ENCODE data around the gene SCAMP2. TPM values are rescaled to one million over a fixed set of nuclear protein-coding genes. Genes with fewer than 3 reads are reported as not detected.

SCAMP2 gene
- total and polyA plus RNA-seq, 2 experiments from 2014 or later: 34.7 to 51.3 TPM

GRCh38 chr15:74891469-74891868 is 18.3 kb upstream of the SCAMP2 start:
- H3K4me1 ChIP-seq (ENCODE audit: insufficient read depth): peaks cover 6% of the 10 kb centered on the region
- no peak overlapping the region for H3K27ac ChIP-seq (ENCODE audit: low read depth)
- no peak overlapping the region for H3K27ac Mint-ChIP-seq
- H3K4me2 ChIP-seq: no peak overlapping the region
- no peaks in the 10 kb centered on the region for H3K79me2 ChIP-seq (replicated peaks; ENCODE audit: insufficient read depth)
- no peaks in the 10 kb centered on the region for H3K9me3 Mint-ChIP-seq
- peak overlapping the region; percentile 15; the same call in 1 of the 3 replicates for H3K4me3 Mint-ChIP-seq
- TF ChIP-seq ZNF114 (CRISPR knock-in tag; IDR thresholded peaks at IDR 0.05) (no peak), CREB1 (CRISPR knock-in tag; IDR thresholded peaks at IDR 0.05; ENCODE audit: low read depth) (no peak), EZH2phosphoT487 (IDR thresholded peaks at IDR 0.05; ENCODE audit: unreplicated experiment) (no peak), ZNF331 (CRISPR knock-in tag; IDR thresholded peaks at IDR 0.05; ENCODE audit: low read depth) (no peak), JUNB (IDR thresholded peaks at IDR 0.05; ENCODE audit: unreplicated experiment) (no peak), STAT1 (IDR thresholded peaks at IDR 0.05; ENCODE audit: unreplicated experiment) (no peak), NANOG (IDR thresholded peaks at IDR 0.05; ENCODE audit: borderline replicate concordance) (no peak), EZH2 (IDR thresholded peaks at IDR 0.05; ENCODE audit: low read depth, unreplicated experiment) (no peak), POLR2AphosphoS5 (IDR thresholded peaks at IDR 0.05; ENCODE audit: low read depth) (no peak), ETS1 (IDR thresholded peaks at IDR 0.05) (no peak)
- TF ChIP-seq, protein P1, sequence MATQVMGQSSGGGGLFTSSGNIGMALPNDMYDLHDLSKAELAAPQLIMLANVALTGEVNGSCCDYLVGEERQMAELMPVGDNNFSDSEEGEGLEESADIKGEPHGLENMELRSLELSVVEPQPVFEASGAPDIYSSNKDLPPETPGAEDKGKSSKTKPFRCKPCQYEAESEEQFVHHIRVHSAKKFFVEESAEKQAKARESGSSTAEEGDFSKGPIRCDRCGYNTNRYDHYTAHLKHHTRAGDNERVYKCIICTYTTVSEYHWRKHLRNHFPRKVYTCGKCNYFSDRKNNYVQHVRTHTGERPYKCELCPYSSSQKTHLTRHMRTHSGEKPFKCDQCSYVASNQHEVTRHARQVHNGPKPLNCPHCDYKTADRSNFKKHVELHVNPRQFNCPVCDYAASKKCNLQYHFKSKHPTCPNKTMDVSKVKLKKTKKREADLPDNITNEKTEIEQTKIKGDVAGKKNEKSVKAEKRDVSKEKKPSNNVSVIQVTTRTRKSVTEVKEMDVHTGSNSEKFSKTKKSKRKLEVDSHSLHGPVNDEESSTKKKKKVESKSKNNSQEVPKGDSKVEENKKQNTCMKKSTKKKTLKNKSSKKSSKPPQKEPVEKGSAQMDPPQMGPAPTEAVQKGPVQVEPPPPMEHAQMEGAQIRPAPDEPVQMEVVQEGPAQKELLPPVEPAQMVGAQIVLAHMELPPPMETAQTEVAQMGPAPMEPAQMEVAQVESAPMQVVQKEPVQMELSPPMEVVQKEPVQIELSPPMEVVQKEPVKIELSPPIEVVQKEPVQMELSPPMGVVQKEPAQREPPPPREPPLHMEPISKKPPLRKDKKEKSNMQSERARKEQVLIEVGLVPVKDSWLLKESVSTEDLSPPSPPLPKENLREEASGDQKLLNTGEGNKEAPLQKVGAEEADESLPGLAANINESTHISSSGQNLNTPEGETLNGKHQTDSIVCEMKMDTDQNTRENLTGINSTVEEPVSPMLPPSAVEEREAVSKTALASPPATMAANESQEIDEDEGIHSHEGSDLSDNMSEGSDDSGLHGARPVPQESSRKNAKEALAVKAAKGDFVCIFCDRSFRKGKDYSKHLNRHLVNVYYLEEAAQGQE (IDR thresholded peaks at IDR 0.05; ENCODE audit: unreplicated experiment): no peak
- TF ChIP-seq, protein P2, sequence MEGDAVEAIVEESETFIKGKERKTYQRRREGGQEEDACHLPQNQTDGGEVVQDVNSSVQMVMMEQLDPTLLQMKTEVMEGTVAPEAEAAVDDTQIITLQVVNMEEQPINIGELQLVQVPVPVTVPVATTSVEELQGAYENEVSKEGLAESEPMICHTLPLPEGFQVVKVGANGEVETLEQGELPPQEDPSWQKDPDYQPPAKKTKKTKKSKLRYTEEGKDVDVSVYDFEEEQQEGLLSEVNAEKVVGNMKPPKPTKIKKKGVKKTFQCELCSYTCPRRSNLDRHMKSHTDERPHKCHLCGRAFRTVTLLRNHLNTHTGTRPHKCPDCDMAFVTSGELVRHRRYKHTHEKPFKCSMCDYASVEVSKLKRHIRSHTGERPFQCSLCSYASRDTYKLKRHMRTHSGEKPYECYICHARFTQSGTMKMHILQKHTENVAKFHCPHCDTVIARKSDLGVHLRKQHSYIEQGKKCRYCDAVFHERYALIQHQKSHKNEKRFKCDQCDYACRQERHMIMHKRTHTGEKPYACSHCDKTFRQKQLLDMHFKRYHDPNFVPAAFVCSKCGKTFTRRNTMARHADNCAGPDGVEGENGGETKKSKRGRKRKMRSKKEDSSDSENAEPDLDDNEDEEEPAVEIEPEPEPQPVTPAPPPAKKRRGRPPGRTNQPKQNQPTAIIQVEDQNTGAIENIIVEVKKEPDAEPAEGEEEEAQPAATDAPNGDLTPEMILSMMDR (conservative IDR thresholded peaks at IDR 0.05; ENCODE audit: low read depth in 2 of 2): no peak
- TF ChIP-seq, protein P3, sequence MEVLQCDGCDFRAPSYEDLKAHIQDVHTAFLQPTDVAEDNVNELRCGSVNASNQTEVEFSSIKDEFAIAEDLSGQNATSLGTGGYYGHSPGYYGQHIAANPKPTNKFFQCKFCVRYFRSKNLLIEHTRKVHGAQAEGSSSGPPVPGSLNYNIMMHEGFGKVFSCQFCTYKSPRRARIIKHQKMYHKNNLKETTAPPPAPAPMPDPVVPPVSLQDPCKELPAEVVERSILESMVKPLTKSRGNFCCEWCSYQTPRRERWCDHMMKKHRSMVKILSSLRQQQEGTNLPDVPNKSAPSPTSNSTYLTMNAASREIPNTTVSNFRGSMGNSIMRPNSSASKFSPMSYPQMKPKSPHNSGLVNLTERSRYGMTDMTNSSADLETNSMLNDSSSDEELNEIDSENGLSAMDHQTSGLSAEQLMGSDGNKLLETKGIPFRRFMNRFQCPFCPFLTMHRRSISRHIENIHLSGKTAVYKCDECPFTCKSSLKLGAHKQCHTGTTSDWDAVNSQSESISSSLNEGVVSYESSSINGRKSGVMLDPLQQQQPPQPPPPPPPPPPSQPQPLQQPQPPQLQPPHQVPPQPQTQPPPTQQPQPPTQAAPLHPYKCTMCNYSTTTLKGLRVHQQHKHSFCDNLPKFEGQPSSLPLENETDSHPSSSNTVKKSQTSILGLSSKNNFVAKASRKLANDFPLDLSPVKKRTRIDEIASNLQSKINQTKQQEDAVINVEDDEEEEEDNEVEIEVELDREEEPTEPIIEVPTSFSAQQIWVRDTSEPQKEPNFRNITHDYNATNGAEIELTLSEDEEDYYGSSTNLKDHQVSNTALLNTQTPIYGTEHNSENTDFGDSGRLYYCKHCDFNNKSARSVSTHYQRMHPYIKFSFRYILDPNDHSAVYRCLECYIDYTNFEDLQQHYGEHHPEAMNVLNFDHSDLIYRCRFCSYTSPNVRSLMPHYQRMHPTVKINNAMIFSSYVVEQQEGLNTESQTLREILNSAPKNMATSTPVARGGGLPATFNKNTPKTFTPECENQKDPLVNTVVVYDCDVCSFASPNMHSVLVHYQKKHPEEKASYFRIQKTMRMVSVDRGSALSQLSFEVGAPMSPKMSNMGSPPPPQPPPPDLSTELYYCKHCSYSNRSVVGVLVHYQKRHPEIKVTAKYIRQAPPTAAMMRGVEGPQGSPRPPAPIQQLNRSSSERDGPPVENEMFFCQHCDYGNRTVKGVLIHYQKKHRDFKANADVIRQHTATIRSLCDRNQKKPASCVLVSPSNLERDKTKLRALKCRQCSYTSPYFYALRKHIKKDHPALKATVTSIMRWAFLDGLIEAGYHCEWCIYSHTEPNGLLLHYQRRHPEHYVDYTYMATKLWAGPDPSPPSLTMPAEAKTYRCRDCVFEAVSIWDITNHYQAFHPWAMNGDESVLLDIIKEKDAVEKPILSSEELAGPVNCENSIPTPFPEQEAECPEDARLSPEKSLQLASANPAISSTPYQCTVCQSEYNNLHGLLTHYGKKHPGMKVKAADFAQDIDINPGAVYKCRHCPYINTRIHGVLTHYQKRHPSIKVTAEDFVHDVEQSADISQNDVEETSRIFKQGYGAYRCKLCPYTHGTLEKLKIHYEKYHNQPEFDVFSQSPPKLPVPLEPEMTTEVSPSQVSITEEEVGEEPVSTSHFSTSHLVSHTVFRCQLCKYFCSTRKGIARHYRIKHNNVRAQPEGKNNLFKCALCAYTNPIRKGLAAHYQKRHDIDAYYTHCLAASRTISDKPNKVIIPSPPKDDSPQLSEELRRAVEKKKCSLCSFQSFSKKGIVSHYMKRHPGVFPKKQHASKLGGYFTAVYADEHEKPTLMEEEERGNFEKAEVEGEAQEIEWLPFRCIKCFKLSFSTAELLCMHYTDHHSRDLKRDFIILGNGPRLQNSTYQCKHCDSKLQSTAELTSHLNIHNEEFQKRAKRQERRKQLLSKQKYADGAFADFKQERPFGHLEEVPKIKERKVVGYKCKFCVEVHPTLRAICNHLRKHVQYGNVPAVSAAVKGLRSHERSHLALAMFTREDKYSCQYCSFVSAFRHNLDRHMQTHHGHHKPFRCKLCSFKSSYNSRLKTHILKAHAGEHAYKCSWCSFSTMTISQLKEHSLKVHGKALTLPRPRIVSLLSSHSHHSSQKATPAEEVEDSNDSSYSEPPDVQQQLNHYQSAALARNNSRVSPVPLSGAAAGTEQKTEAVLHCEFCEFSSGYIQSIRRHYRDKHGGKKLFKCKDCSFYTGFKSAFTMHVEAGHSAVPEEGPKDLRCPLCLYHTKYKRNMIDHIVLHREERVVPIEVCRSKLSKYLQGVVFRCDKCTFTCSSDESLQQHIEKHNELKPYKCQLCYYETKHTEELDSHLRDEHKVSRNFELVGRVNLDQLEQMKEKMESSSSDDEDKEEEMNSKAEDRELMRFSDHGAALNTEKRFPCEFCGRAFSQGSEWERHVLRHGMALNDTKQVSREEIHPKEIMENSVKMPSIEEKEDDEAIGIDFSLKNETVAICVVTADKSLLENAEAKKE (CRISPR knock-in tag; IDR thresholded peaks at IDR 0.05): no peak
- H3K9me2 ChIP-seq (ENCODE audit: insufficient read depth): no peaks in the 10 kb centered on the region
- H4K20me1 ChIP-seq (replicated peaks; ENCODE audit: insufficient read depth): no peaks in the 10 kb centered on the region
- H3K4me3 ChIP-seq: no peak overlapping the region
- H3K27me3 ChIP-seq (ENCODE audit: insufficient read depth): no peaks in the 10 kb centered on the region
- no peak overlapping the region for H2AFZ ChIP-seq
- peaks cover 6% of the 10 kb centered on the region for H3K27me3 Mint-ChIP-seq (ENCODE audit: insufficient read depth, low read depth, poor library complexity)
- peaks cover 6% of the 10 kb centered on the region; the same call in 1 of the 3 replicates for H3K4me1 Mint-ChIP-seq
- no peaks in the 10 kb centered on the region for H3F3A ChIP-seq (replicated peaks; ENCODE audit: low read depth)
- peaks cover 22% of the 10 kb centered on the region for H3K36me3 Mint-ChIP-seq (ENCODE audit: low read depth)
- H3K36me3 ChIP-seq (ENCODE audit: insufficient read depth): no peaks in the 10 kb centered on the region
- ATAC-seq: no peak
- DNase-seq (ENCODE audit: low spot score): no peak

Measured in GM23338 (cell line).